RPMI8226 (cell line): Measurements from ENCODE around the gene ATF4.

Experiments used
- DNase-seq: peaks from one replicate; pipeline ENCODE4 v3.0.0-alpha.2; 2015

The ATF4 gene

GRCh38 chr22:39562839-39563489 lies 42.6 kb downstream of the ATF4 start:
- DNase-seq: no peak

DNA sequence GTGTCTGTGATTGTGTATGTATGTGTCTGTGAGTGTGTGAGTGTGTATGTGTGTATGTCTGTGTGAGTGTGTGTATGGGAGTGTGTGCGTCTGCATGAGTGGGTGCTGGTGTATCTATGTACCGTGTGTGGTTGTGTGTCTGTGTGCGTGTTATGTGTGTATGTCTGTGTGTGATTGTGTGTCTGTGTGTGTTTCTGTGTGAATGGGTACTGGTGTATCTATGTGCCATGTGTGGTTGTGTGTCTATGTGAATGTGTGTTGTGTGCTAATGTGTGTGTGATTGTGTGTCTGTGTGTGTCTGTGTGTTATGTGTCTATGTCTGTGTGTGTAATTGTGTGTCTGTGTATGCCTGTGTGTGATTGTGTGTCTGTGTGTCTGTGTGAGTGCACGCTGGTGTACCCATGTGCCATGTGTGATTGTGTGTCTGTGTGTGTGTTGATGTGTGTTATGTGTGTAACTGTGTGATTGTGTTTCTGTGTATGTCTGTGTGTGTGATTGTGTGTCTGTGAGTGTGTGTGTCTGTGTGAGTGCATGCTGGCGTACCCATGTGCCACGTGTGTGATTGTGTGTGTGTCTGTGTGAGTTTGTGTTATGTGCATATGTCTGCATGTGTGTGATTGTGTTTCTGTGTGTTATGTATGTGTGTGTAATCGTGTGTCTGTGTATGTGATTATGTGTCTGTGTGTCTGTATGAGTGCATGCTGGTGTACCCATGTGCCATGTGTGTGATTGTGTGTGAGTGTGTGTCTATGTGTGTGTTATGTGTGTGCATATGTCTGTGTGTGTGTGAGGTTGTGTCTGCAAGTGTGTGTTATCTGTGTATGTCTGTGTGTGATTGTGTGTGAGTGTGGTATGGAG lies 43.4 kb downstream of the ATF4 start:
- DNase-seq: no peak

- DNase-seq: no peak
Measured at GRCh38 chr22:39565414-39565944, 45.1 kb downstream of the ATF4 start.

GRCh38 chr22:39567135-39567946 lies 47.0 kb downstream of the ATF4 start:
- DNase-seq: peak; percentile 77

- DNase-seq: no peak
Measured at GRCh38 chr22:39568278-39568981, 48.1 kb downstream of the ATF4 start.

GRCh38 chr22:39569066-39569465 lies 48.7 kb downstream of the ATF4 start:
- DNase-seq: no peak

DNA sequence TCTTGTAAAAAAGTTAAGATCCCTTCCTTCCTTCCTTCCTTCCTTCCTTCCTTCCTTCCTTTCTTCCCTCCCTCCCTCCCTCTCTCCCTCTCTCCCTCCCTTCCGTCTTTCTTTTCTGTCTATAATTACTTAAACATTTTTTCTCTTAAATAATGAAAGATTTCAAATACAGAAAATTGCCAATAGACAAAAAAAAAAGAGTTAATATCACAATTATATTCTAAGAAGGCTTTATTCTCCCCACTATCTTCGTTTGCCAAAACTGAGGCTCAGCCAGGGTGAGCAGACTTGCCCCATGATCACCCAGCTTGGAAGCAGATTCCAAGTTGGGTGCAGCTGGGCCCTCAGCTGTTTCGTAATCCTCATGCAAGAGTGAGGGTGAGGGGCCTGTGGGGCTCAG lies 49.9 kb downstream of the ATF4 start:
- no peak for DNase-seq

GRCh38 chr22:39570665-39571064 lies 50.3 kb downstream of the ATF4 start, which contains the start of gene CACNA1I:
Gene CACNA1I, plus strand, starts transcription at chr22:39570753. Its CDS starts 0 bp downstream, at chr22:39570753.
- DNase-seq: no peak

DNA sequence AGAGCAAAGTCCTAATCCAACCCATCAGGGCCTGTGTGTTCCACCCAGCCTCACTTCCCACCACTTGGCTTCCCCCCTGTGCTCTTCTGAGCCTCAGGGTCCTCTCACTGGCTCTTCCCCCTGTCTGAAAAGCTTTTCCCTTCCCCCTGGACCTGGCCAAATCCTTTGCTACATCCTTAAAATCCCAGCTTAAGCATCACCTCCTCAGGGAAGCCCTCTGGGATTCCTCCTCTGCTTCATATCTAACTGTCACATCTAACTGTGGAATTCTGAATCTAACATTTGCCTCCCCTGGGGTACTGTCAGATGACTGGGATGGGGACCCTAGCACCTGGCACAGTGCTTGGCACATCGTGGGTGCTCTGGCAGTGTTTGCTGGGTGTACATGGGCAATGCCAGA lies 51.2 kb downstream of the ATF4 start:
- no peak for DNase-seq
